GM21737 (cell line): ENCODE results near the gene VCPKMT.

ENCODE experiments used
- ATAC-seq: cut with Tn5 transposase; IDR thresholded peaks from one replicate; pipeline ENCODE4 v1.9.1; 2021; ENCODE audit warnings: mild to moderate bottlenecking, moderate library complexity; ENCODE audit not compliant: unreplicated experiment

Gene VCPKMT

DNA sequence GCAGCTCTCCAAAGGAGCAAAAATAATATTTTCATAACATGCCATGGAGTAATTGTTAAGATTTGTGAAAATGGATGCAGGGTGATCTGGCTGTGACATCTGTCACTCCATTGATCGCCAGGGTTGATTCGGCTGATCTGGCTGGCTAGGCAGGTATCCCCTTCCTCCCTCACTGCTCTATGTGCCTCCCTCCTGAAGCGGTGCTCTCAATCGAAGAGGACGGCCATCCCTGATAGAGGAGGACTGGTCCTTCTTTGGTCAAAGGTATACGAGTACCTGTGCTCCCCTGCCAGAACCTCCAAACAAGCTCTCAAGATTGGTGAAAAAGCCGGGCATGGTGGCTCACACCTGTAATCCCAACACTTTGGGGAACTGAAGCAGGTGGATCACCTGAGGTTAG is 47.9 kb downstream of the VCPKMT start:
- ATAC-seq, result no peak

DNA sequence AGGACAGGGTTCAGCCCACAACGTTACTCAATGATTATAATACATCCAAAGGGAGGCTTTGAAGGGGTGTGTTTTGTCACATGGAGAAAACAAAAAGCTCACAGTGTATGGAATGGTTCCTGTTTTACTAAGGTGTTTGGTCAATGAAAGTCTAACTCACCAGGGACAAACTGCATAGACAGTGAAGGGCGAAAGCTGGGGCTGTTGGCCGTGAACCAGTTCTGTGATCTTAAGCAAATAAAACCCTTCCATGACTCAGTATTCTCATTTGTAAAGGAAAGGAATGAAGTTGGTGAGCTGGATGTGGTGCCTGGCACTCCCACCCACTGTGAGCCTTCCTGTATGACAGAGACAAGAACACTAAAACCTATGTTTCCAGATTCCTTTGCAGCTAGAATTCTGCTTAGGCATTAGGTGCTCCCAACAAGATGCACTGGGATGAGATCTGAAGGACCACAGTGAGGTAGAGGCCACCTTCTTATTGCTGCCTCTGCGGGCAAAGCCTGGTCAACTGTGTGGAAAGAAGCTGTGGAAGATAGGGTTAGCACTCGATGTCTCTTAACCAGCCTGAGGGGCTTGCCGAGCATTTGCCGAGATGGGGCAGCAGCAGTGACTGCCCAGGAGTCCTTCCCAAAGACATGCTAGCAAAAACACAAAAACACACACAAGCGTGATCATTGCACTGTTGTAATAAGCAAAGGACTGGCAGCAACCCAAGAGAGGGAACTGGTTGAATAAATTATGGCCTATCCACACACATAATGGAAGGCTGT is 48.5 kb downstream of the VCPKMT start:
- ATAC-seq, result no peak

DNA sequence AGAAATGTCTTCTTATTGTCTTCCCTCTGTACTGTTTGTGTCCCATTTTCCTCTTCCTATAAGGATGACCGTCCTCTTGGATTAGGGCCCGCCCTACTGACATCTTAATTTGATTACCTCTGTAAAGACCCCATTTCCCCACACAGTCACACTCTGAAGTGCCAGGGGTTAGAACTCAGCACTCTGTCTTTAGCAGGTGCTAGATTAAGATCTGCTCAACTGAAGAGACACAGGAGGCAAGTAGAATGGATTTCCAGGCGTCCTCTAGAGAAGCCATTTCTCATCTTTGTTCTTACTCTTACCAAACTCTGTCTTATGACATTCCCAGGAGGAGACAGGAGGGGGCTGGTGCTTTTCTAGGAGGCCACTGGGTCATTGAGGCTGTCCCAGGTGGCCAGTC is 50.8 kb downstream of the VCPKMT start:
- no peak for ATAC-seq

DNA sequence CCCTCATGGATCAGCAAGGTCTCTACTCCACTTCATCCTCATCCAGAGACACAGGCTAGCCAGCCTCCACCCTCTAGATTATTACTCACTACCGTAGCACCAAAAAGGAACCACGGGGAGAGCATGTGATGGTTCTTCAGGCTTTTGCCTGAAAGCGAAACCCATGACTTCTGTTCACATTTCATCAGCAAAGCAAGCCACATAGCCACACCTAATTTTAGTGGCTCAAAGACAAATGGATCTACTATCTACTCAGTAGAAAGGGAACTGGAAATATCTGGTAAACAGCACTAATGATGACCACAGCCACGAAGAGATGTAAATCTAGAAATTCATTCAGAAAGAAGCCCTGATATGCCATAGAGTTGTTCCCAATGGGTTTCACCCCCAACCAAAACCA is 51.4 kb downstream of the VCPKMT start:
- ATAC-seq, result peak; percentile 64

DNA sequence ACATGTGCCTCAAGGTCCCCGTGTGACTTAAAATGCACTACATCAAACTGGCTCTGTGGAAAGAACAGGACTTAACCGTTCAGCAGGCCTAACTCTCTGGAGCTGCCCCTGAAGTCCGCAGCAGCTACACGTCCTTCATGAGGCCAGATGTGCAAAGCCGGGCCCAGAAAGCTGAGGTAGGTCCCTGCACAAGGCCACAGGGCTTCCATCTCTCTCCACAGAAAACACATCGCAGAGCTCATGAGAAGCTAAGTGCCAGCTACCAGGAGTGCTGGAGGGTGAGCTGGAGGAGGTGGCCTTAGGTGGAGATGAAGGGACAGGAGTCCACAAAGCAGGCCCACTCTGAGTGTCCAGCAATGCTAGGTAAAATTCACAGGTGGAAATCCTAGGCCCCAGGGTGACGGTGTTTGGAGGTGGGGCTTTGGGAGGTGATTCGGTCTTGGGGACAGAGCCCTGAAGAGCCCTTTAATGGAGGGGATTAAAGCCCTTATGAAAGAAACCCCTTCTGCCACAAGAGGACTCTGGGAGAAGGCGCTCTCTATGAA is 52.4 kb downstream of the VCPKMT start:
- ATAC-seq, result no peak

DNA sequence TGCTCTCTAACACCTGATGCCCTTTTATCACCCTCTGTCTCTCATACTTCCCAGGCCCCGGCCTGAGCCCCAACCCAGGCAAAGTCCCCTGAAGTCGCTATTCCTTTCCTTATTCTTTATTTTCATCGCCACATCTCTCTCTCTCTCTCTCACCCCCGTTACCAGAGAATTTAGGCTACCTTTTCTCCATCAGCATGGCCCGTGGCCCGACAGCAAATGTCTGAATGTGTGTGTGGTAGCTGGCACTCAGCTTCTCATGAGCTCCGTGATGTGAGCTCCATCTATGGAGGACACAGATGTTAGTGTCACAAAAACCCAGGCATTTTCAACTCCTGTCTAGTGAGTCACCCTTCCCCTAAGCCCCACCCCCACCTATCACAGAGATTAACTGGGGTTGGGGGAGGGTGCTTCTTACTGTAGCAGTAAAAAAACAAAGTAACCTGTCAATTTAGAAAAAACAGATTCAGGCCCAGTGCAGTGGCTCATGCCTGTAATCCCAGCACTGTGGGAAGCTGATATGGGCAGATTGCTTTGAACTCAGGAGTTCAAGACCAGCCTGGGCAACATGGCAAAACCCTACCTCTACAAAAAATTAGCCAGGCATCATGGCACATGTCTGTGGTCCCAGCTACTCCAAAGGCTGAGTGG is 53.8 kb downstream of the VCPKMT start:
- ATAC-seq, result no peak

DNA sequence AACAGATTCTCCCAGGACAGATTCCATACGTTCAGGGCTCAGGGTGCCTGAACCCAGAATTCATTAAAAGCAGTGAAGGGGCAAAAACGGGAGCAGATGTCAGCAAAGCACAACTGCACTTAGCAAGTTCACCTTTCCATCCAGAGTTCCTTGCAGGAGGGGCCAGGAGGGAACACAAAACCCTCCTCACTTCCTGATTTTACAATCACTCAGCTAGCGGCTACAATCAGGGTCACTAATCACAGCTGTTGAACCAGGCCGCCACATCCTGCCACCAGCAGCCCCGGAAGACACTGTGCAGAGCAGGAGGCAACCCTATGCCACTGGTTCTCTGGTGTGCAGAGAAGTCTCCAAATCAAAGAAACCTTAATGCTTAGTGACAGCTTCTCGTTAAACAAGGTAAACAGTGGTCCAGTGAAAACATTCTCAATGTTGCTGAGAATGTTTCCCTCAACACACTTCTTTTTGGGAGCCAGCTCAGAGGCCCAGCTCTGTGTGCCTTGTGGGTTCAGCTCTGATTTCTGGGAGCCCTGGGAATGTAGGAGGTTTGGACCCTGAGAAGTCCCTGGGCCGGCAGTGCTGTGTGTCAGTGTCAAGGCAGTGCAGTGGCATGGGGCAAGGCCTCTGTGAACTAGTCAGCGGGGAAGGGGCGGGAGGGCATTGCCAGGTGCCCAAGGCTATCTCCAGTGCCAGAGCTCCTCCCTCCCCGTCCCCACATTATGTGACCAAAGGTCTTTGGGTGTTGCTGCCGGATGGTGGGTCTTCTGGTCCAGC is 54.5 kb downstream of the VCPKMT start:
- peak; percentile 52 for ATAC-seq

DNA sequence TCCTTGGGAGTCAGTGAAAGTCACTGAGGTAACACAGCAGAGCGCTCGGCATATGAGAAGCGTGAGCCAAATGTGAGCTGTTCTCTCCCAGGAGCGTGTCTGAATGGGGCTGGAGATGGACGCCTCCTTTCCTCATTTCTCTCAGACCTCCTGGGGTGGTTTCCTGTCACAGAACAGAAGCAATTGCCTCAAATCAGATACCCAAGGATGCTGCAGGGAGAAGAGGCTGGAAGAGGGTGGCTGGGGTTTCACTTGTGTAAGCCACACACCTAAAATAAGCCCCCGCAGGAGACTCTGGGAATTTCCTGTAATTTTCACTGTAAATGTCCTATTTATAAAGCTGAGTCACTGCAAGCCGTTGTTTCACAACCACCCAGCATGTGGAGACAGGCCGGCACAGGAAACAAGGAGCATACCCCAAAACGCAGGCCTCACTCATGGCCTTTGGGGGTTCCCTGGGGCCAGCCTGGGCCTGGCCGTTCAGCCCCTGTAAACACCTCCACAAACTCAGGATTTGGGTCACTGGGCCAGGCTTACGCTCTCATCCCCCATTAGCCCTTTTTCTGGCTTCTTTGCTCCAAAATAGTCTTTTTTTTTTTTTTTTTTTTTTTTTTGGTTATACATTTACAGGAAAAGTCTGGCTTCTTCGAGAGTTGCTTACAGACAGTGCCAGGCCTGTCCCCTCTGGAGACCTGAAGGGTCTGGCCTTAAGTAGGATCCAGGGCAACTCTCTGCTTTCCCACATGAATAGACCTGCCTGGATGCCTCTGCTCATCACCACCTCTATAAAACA is 55.3 kb downstream of the VCPKMT start:
- ATAC-seq, result no peak

DNA sequence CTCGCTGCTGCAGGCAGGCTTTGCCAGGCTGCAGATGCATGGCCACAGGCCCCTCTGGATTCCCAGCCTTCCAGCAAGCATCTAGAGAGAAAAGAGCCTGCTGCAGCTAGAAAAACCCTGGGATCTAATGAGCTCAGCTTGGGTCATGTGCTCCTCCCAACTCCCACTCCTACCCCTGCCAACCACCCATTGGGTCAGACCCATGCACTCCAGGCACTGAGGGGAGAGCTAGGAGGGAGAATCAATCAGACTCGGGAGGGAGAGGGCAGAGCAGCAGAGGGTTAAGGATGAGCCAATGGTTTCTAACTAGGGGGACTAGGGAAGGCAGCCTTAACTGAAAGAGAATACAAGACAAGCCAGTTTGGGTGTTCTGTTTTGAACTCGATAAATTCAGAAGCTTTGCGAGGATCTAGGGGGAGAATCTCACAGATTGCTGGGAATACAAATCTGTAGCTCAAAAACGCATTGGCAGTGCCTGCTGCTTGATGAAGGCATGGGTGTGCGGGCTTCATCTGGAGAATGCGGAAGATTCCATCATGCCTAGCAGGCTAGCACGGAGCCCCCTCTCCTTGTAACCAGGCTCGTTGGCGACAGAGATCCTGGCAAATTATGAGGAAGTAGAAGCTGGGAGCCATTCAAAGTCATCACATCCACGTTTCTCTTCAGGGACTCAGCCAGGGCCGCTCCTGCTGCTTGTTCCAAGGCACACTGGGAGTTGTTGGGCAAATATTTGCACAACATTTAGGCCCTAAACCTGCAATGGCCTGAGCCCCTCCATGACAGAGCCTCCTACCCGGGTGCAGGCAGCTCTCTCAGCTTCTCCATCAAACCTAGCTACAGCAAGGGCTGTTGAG is 56.4 kb downstream of the VCPKMT start:
- ATAC-seq, result no peak
